GM23338 (cell line): Measurements from ENCODE around the gene S100A8. TPM values are rescaled to one million over a fixed set of nuclear protein-coding genes. Genes with fewer than 3 reads are reported as not detected.

ENCODE experiments used
- ATAC-seq: fragments of 200-7000 bp; cut with Tn5 transposase; 3 replicates; pipeline ENCODE4 v1.9.1; 2020
- DNase-seq: peaks from one replicate; pipeline ENCODE4 v3.0.0-alpha.2; 2015; ENCODE audit warnings: low spot score
- H2AFZ ChIP-seq: fragments of 200-600 bp; sonication (generic); 2 replicates; pipeline ENCODE4 v1.8.0; 2016; ENCODE audit warnings: antibody characterized with exemption, mild to moderate bottlenecking, moderate library complexity
- H3F3A ChIP-seq: fragments of 200-600 bp; sonication (generic); replicated peaks from 2 replicates; pipeline ENCODE4 v1.8.0; 2017; ENCODE audit warnings: antibody characterized with exemption, mixed run types, low read depth
- H3K27ac ChIP-seq: fragments of 200-600 bp; sonication (generic); 2 replicates; pipeline ENCODE4 v1.6.1; 2016; ENCODE audit warnings: low read depth
- H3K27me3 ChIP-seq: fragments of 200-600 bp; sonication (generic); 2 replicates; pipeline ENCODE4 v1.8.0; 2016; ENCODE audit warnings: mild to moderate bottlenecking, mixed run types, moderate library complexity; ENCODE audit not compliant: insufficient read depth
- H3K36me3 ChIP-seq: fragments of 200-600 bp; sonication (generic); 2 replicates; pipeline ENCODE4 v1.8.0; 2016; ENCODE audit warnings: mild to moderate bottlenecking; ENCODE audit not compliant: insufficient read depth
- H3K4me1 ChIP-seq: fragments of 200-600 bp; sonication (generic); 2 replicates; pipeline ENCODE4 v1.8.0; 2016; ENCODE audit warnings: mild to moderate bottlenecking, moderate library complexity; ENCODE audit not compliant: insufficient read depth
- H3K4me2 ChIP-seq: fragments of 200-600 bp; sonication (generic); 2 replicates; pipeline ENCODE4 v1.7.1; 2017; ENCODE audit warnings: mixed run types
- H3K4me3 ChIP-seq: fragments of 200-600 bp; sonication (generic); 2 replicates; pipeline ENCODE4 v1.6.1; 2016; ENCODE audit warnings: mixed run types
- H3K79me2 ChIP-seq: fragments of 200-600 bp; sonication (generic); replicated peaks from 2 replicates; pipeline ENCODE4 v1.8.0; 2017; ENCODE audit warnings: mild to moderate bottlenecking; ENCODE audit not compliant: insufficient read depth
- H3K9me2 ChIP-seq: fragments of 200-600 bp; sonication (generic); 2 replicates; pipeline ENCODE4 v1.8.0; 2017; ENCODE audit not compliant: insufficient read depth
- H4K20me1 ChIP-seq: fragments of 200-600 bp; sonication (generic); replicated peaks from 2 replicates; pipeline ENCODE4 v1.8.0; 2017; ENCODE audit warnings: mild to moderate bottlenecking; ENCODE audit not compliant: insufficient read depth
- H3K27ac Mint-ChIP-seq: 2 replicates; pipeline ENCODE4 v1.8.0; 2020; ENCODE audit warnings: inconsistent platforms, mild to moderate bottlenecking, moderate library complexity, mixed read lengths
- H3K27me3 Mint-ChIP-seq: 3 replicates; pipeline ENCODE4 v1.8.0; 2022; ENCODE audit warnings: low read depth, mild to moderate bottlenecking, moderate library complexity, mixed read lengths, inconsistent platforms; ENCODE audit not compliant: insufficient read depth, poor library complexity
- H3K36me3 Mint-ChIP-seq: 3 replicates; pipeline ENCODE4 v1.8.0; 2021; ENCODE audit warnings: low read depth, mild to moderate bottlenecking, inconsistent platforms, moderate library complexity, mixed read lengths
- H3K4me1 Mint-ChIP-seq: 3 replicates; pipeline ENCODE4 v1.8.0; 2020; ENCODE audit warnings: mild to moderate bottlenecking, inconsistent platforms, mixed read lengths
- H3K4me3 Mint-ChIP-seq: 3 replicates; pipeline ENCODE4 v1.8.0; 2021; ENCODE audit warnings: moderate library complexity, mild to moderate bottlenecking, inconsistent platforms, mixed read lengths
- H3K9me3 Mint-ChIP-seq: 3 replicates; pipeline ENCODE4 v1.8.0; 2020; ENCODE audit warnings: moderate library complexity, mild to moderate bottlenecking, inconsistent platforms, mixed read lengths
- CREB1 ChIP-seq: fragments of 250-450 bp; sonication (Bioruptor Pico); IDR thresholded peaks from 2 replicates; pipeline ENCODE4 v1.5.0; 2020; ENCODE audit warnings: low read depth, mild to moderate bottlenecking, moderate library complexity
- ETS1 ChIP-seq: IDR thresholded peaks from 2 replicates; pipeline ENCODE4 v1.6.1; 2016; ENCODE audit warnings: antibody characterized with exemption
- EZH2 ChIP-seq: fragments of 200-600 bp; sonication (generic); IDR thresholded peaks from one replicate; pipeline ENCODE4 v1.8.0; 2017; ENCODE audit warnings: antibody characterized with exemption, mild to moderate bottlenecking, low read depth; ENCODE audit not compliant: unreplicated experiment
- JUNB ChIP-seq: IDR thresholded peaks from one replicate; pipeline ENCODE4 v1.6.1; 2016; ENCODE audit warnings: antibody characterized with exemption; ENCODE audit not compliant: unreplicated experiment
- POLR2AphosphoS5 ChIP-seq: IDR thresholded peaks from 2 replicates; pipeline ENCODE4 v1.6.1; 2016; ENCODE audit warnings: antibody characterized with exemption, low read depth
- STAT1 ChIP-seq: IDR thresholded peaks from one replicate; pipeline ENCODE4 v1.6.1; 2016; ENCODE audit warnings: antibody characterized with exemption; ENCODE audit not compliant: unreplicated experiment
- ZNF462 ChIP-seq: fragments of 250-450 bp; sonication (Bioruptor Pico); IDR thresholded peaks from 2 replicates; pipeline ENCODE4 v1.5.0; 2020; ENCODE audit warnings: mild to moderate bottlenecking, moderate library complexity
- polyA plus RNA-seq: library from polyadenylated mRNA; unstranded; fragments of >200 nt; fragmentation: Nextera tagmentation; extraction: Ambion mirVana; gene quantifications from 2 replicates; pipeline ENCODE4 v1.2.1, GENCODE V29; 2016
- total RNA-seq: library from RNA; depleted of rRNA; stranded (reverse); fragments of >200 nt; shearing (Covaris generic); gene quantifications from 2 replicates; pipeline ENCODE4 v1.2.3, GENCODE V29; 2014

The S100A8 gene
- total and polyA plus RNA-seq, 2 experiments from 2014 or later: not detected

DNA sequence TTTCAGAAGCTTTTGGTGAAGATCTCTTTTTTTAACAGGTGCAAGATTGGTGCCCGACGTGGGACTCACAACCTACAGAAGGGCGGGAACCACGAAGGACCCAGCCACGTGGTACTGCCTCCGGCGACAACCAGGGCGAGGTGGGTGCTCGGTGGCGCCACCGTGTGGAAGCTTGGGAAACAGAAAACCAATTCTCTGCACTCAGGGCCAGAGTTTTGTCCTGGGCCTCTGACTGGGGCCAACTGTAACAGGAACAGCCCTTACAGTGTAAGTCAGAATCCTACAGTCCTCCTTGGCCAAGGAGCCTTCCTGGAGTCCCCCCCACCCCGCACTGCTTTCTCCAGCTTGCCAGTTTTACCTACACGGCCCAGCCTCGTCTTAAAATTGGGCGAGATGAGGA is 13.9 kb upstream of the S100A8 start (continued):
- TF ChIP-seq ZNF462 (CRISPR knock-in tag): no peak
- no peak for TF ChIP-seq ETS1
- peak; percentile 48; the same call in 1 of the 2 replicates for TF ChIP-seq CREB1
- no peak for TF ChIP-seq STAT1
- TF ChIP-seq EZH2: no peak
- no peak for TF ChIP-seq JUNB

GRCh38 chr1:153404086-153404635 is 13.3 kb upstream of the S100A8 start:
- Histone ChIP-seq H3F3A (no peaks in the 10 kb centered on the region), H3K4me3 (no peak overlapping the region), H4K20me1 (no peaks in the 10 kb centered on the region), H3K4me1 (no peaks in the 10 kb centered on the region), H3K79me2 (no peaks in the 10 kb centered on the region), H3K27me3 (peaks cover 9% of the 10 kb centered on the region; the same call in 1 of the 2 replicates), H3K27ac (no peak overlapping the region), H3K36me3 (no peaks in the 10 kb centered on the region), H2AFZ (no peak overlapping the region), H3K9me2 (0 out of 2 replicates have a peak, but pooled peaks cover 3% of the 10 kb centered on the region), H3K4me2 (no peak overlapping the region)
- Mint-ChIP-seq H3K4me3 (no peak overlapping the region), H3K36me3 (peaks cover 2% of the 10 kb centered on the region), H3K4me1 (peaks cover 13% of the 10 kb centered on the region), H3K9me3 (peaks cover 7% of the 10 kb centered on the region), H3K27ac (no peak overlapping the region), H3K27me3 (peaks cover 21% of the 10 kb centered on the region)
- ATAC-seq (peak; percentile 49), DNase-seq (peak; percentile 44)
- TF ChIP-seq STAT1: no peak
- TF ChIP-seq EZH2: no peak
- 0 out of 2 replicates have a peak, but pooled peaks have one; percentile 27 for TF ChIP-seq ZNF462 (CRISPR knock-in tag)
- no peak for TF ChIP-seq POLR2AphosphoS5
